ENCODE data around the gene CTPS2. TPM values are rescaled to one million over a fixed set of nuclear protein-coding genes. Genes with fewer than 3 reads are reported as not detected.

CTPS2 gene
- total RNA-seq, 4 donors from 2014 or later, result 8.7 to 24.9 (median 12.0) TPM

- Histone ChIP-seq H3K36me3 (peaks cover 34% of the 10 kb centered on the region), H3K4me1 (no peaks in the 10 kb centered on the region), H3K27me3 (no peaks in the 10 kb centered on the region), H3K27ac (no peak overlapping the region), H3K9me3 (no peaks in the 10 kb centered on the region), H3K4me3 (no peak overlapping the region)
- WGBS, result 79% methylated on average over 11 of the region's 11 CpGs
- DNase-seq (ENCODE audit: low spot score in 2 of 2), result no peak
- TF ChIP-seq POLR2A (IDR thresholded peaks at IDR 0.05), result no peak
- no peak for TF ChIP-seq CTCF (IDR thresholded peaks at IDR 0.05)
- TF ChIP-seq POLR2AphosphoS5 (IDR thresholded peaks at IDR 0.05), result no peak
- no peak for TF ChIP-seq EP300 (IDR thresholded peaks at IDR 0.05)
Measured at GRCh38 chrX:16678689-16679088, 33.8 kb downstream of the CTPS2 start.

- H3K4me1 ChIP-seq, result no peaks in the 10 kb centered on the region
- peaks cover 3% of the 10 kb centered on the region for H3K36me3 ChIP-seq
- no peaks in the 10 kb centered on the region for H3K9me3 ChIP-seq
- no peak overlapping the region for H3K4me3 ChIP-seq
- H3K27ac ChIP-seq, result no peak overlapping the region
- TF ChIP-seq POLR2A (IDR thresholded peaks at IDR 0.05) (no peak), CTCF (IDR thresholded peaks at IDR 0.05) (no peak), POLR2AphosphoS5 (IDR thresholded peaks at IDR 0.05) (no peak), EP300 (IDR thresholded peaks at IDR 0.05) (no peak)
- H3K27me3 ChIP-seq, result no peaks in the 10 kb centered on the region
- DNase-seq (ENCODE audit: low spot score in 2 of 2), result no peak
Measured at GRCh38 chrX:16671005-16671404, 41.5 kb downstream of the CTPS2 start.

- Histone ChIP-seq H3K27me3 (no peaks in the 10 kb centered on the region), H3K9me3 (no peaks in the 10 kb centered on the region), H3K36me3 (peaks cover 3% of the 10 kb centered on the region), H3K4me3 (no peak overlapping the region), H3K4me1 (no peaks in the 10 kb centered on the region), H3K27ac (no peak overlapping the region)
- DNase-seq (ENCODE audit: low spot score in 2 of 2), result no peak
- WGBS, result 80% methylated on average over 4 of the region's 4 CpGs
- TF ChIP-seq POLR2AphosphoS5 (IDR thresholded peaks at IDR 0.05) (no peak), EP300 (IDR thresholded peaks at IDR 0.05) (no peak)
Measured at GRCh38 chrX:16666541-16666940, 45.9 kb downstream of the CTPS2 start.

GRCh38 chrX:16665089-16665488 is 47.4 kb downstream of the CTPS2 start:
- no peaks in the 10 kb centered on the region for H3K4me1 ChIP-seq
- H3K27ac ChIP-seq, result no peak overlapping the region
- H3K27me3 ChIP-seq, result no peaks in the 10 kb centered on the region
- peaks cover 3% of the 10 kb centered on the region for H3K36me3 ChIP-seq
- no peak for TF ChIP-seq POLR2AphosphoS5 (IDR thresholded peaks at IDR 0.05)
- TF ChIP-seq EP300 (IDR thresholded peaks at IDR 0.05), result no peak
- no peak for TF ChIP-seq POLR2A (IDR thresholded peaks at IDR 0.05)
- TF ChIP-seq CTCF (IDR thresholded peaks at IDR 0.05), result no peak
- WGBS, result 45% methylated on average over 2 of the region's 2 CpGs
- no peak for DNase-seq (ENCODE audit: low spot score in 2 of 2)
- no peak overlapping the region for H3K4me3 ChIP-seq
- H3K9me3 ChIP-seq, result no peaks in the 10 kb centered on the region

- Histone ChIP-seq H3K27ac (no peak overlapping the region), H3K4me1 (no peaks in the 10 kb centered on the region), H3K36me3 (peaks cover 3% of the 10 kb centered on the region), H3K9me3 (no peaks in the 10 kb centered on the region), H3K27me3 (no peaks in the 10 kb centered on the region), H3K4me3 (no peak overlapping the region)
- WGBS, result 93% methylated on average over 2 of the region's 2 CpGs
- no peak for DNase-seq (ENCODE audit: low spot score in 2 of 2)
- TF ChIP-seq POLR2A (IDR thresholded peaks at IDR 0.05) (no peak), EP300 (IDR thresholded peaks at IDR 0.05) (no peak), CTCF (IDR thresholded peaks at IDR 0.05) (no peak), POLR2AphosphoS5 (IDR thresholded peaks at IDR 0.05) (no peak)
Measured at GRCh38 chrX:16664626-16665025, 47.8 kb downstream of the CTPS2 start.

- no peak for DNase-seq (ENCODE audit: low spot score in 2 of 2)
- Histone ChIP-seq H3K4me1 (no peaks in the 10 kb centered on the region), H3K27ac (no peak overlapping the region), H3K27me3 (no peaks in the 10 kb centered on the region), H3K9me3 (no peaks in the 10 kb centered on the region), H3K4me3 (no peak overlapping the region), H3K36me3 (peaks cover 3% of the 10 kb centered on the region)
- no peak for TF ChIP-seq CTCF (IDR thresholded peaks at IDR 0.05)
- TF ChIP-seq POLR2A (IDR thresholded peaks at IDR 0.05), result no peak
- no peak for TF ChIP-seq EP300 (IDR thresholded peaks at IDR 0.05)
- no peak for TF ChIP-seq POLR2AphosphoS5 (IDR thresholded peaks at IDR 0.05)
- 97% methylated on average over 5 of the region's 5 CpGs for WGBS
Measured at GRCh38 chrX:16664074-16664473, 48.4 kb downstream of the CTPS2 start.
